Uterus (tissue), 2 donors: ENCODE measurements around the gene EXOC1.

Source experiments
- POLR2A ChIP-seq, 2 donors: fragments of 450-650 bp; IDR thresholded peaks; one replicate each; pipeline ENCODE4 v1.6.1; 2016; ENCODE audit warnings: antibody characterized with exemption in 2 of 2, mild to moderate bottlenecking in 1 of 2, moderate library complexity in 1 of 2
- TF ChIP-seq, protein P1 (sequence below), 4 experiments: fragments of 200-600 bp in 2 of 4; fragments of 450-650 bp in 2 of 4; sonication (generic) in 2 of 4; IDR thresholded peaks; one replicate each; pipeline ENCODE4 v1.5.1; 2016 to 2019; ENCODE audit warnings: antibody characterized with exemption in 4 of 4, mild to moderate bottlenecking in 2 of 4, moderate library complexity in 1 of 4

- TF ChIP-seq, protein P1, sequence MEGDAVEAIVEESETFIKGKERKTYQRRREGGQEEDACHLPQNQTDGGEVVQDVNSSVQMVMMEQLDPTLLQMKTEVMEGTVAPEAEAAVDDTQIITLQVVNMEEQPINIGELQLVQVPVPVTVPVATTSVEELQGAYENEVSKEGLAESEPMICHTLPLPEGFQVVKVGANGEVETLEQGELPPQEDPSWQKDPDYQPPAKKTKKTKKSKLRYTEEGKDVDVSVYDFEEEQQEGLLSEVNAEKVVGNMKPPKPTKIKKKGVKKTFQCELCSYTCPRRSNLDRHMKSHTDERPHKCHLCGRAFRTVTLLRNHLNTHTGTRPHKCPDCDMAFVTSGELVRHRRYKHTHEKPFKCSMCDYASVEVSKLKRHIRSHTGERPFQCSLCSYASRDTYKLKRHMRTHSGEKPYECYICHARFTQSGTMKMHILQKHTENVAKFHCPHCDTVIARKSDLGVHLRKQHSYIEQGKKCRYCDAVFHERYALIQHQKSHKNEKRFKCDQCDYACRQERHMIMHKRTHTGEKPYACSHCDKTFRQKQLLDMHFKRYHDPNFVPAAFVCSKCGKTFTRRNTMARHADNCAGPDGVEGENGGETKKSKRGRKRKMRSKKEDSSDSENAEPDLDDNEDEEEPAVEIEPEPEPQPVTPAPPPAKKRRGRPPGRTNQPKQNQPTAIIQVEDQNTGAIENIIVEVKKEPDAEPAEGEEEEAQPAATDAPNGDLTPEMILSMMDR (IDR thresholded peaks at IDR 0.05) = peak; percentile 82 to 96 (median 90)
- peak; percentile 31 to 45 for TF ChIP-seq POLR2A (IDR thresholded peaks at IDR 0.05)
Measured at GRCh38 chr4:55948726-55949481, 95.5 kb downstream of the EXOC1 start, which contains the start of gene CEP135.
